Esophagus muscularis mucosa (tissue), 4 donors: ENCODE results near the gene HS3ST5. TPM values are rescaled to one million over a fixed set of nuclear protein-coding genes. Genes with fewer than 3 reads are reported as not detected.

ENCODE experiments used
- DNase-seq: peaks from one replicate; pipeline ENCODE4 v3.0.0-alpha.2; 2017; ENCODE audit errors: extremely low spot score
- H3K27ac ChIP-seq, 4 donors: fragments of 200-600 bp; sonication (generic); replicated peaks in 1 of 4; 1 replicate in 3 of 4; 2 replicates in 1 of 4; pipeline ENCODE4 v1.5.1; 2016 to 2019; ENCODE audit warnings: mild to moderate bottlenecking in 1 of 4
- H3K27me3 ChIP-seq, 4 donors: fragments of 200-600 bp; sonication (generic); one replicate each; pipeline versions ENCODE4 v1.5.1 to v1.6.0; 2016 to 2019
- H3K36me3 ChIP-seq, 4 donors: fragments of 200-600 bp; sonication (generic); one replicate each; pipeline ENCODE4 v1.5.1; 2016 to 2019
- H3K4me1 ChIP-seq, 4 donors: fragments of 200-600 bp; sonication (generic); one replicate each; pipeline ENCODE4 v1.5.1; 2016 to 2019
- H3K4me3 ChIP-seq, 4 donors: fragments of 200-600 bp; sonication (generic); 1 replicate in 2 of 4; 2 replicates in 2 of 4; pipeline ENCODE4 v1.5.1; 2016 to 2019; ENCODE audit warnings: mild to moderate bottlenecking in 4 of 4, moderate library complexity in 1 of 4
- H3K9me3 ChIP-seq, 4 donors: fragments of 200-600 bp; sonication (generic); 1 replicate in 3 of 4; 2 replicates in 1 of 4; pipeline ENCODE4 v1.5.1; 2016 to 2019
- EP300 ChIP-seq: sonication (generic); formaldehyde crosslinking; IDR thresholded peaks from one replicate; pipeline ENCODE4 v1.6.1; 2017; ENCODE audit warnings: antibody characterized with exemption
- POLR2A ChIP-seq: fragments of 450-650 bp; IDR thresholded peaks from one replicate; pipeline ENCODE4 v1.6.1; 2017; ENCODE audit warnings: antibody characterized with exemption, moderate library complexity, mild to moderate bottlenecking, low read depth
- POLR2AphosphoS5 ChIP-seq, 2 donors: sonication (generic); formaldehyde crosslinking; IDR thresholded peaks; one replicate each; pipeline ENCODE4 v1.6.1; 2017; ENCODE audit warnings: antibody characterized with exemption in 2 of 2
- WGBS: methylation state at CpG from one replicate; pipeline ENCODE4 v1.1.5; 2018; 5-methylcytosine and 5-hydroxymethylcytosine counted together
- intact Hi-C: fragments of 100-400 bp; cut with DNase I; formaldehyde crosslinking; loops from one replicate; pipeline ENCODE4 v1.15.1; 2023
- total RNA-seq, 4 donors: library from RNA; depleted of rRNA; stranded (reverse); fragments of >200 nt; gene quantifications; one replicate each; pipeline versions ENCODE4 v1.1.0 to v1.2.1, GENCODE V29; 2016
- TF ChIP-seq, protein P1 (sequence below), 3 experiments: fragments of 200-600 bp in 2 of 3; fragments of 450-650 bp in 1 of 3; sonication (generic) in 2 of 3; IDR thresholded peaks; one replicate each; pipeline ENCODE4 v1.5.1; 2017 to 2019; ENCODE audit warnings: antibody characterized with exemption in 3 of 3, mild to moderate bottlenecking in 2 of 3, moderate library complexity in 1 of 3

Gene HS3ST5
- total RNA-seq, 4 donors from 2014 or later: 0.13 to 0.33 TPM; not detected in 2

DNA sequence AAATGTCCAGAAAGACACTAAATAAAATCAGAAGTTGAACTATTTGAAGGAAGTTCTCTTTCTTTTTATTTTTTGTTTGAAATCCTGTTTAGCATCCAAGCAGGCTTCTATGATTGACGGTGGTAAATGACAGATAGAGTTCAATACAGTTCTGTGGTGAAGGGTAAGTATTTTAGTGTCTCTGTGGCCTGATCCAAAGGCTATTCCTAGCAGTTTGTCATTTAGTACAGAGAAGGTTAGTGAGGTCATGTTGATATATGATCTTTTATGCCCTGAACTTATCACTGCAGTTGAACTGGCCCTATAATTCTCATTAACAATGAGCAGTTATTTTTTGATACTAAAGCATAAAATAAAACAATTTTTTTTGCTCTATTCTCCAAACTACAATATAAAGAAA lies 227.2 kb downstream of the HS3ST5 start:
- H3K4me3 ChIP-seq: no peak overlapping the region
- DNase-seq: no peak
- H3K27ac ChIP-seq: no peak overlapping the region
- no peaks in the 10 kb centered on the region for H3K9me3 ChIP-seq
- TF ChIP-seq POLR2AphosphoS5 (IDR thresholded peaks at IDR 0.05) (no peak), POLR2A (no peak), EP300 (no peak)
- TF ChIP-seq, protein P1, sequence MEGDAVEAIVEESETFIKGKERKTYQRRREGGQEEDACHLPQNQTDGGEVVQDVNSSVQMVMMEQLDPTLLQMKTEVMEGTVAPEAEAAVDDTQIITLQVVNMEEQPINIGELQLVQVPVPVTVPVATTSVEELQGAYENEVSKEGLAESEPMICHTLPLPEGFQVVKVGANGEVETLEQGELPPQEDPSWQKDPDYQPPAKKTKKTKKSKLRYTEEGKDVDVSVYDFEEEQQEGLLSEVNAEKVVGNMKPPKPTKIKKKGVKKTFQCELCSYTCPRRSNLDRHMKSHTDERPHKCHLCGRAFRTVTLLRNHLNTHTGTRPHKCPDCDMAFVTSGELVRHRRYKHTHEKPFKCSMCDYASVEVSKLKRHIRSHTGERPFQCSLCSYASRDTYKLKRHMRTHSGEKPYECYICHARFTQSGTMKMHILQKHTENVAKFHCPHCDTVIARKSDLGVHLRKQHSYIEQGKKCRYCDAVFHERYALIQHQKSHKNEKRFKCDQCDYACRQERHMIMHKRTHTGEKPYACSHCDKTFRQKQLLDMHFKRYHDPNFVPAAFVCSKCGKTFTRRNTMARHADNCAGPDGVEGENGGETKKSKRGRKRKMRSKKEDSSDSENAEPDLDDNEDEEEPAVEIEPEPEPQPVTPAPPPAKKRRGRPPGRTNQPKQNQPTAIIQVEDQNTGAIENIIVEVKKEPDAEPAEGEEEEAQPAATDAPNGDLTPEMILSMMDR (IDR thresholded peaks at IDR 0.05): no peak
- H3K4me1 ChIP-seq: no peaks in the 10 kb centered on the region
- 83% methylated on average over 1 of the region's 1 CpG for WGBS
- no peaks in the 10 kb centered on the region for H3K27me3 ChIP-seq
- no peaks in the 10 kb centered on the region for H3K36me3 ChIP-seq
- intact Hi-C loops: no loop called here

GRCh38 chr6:114108119-114109002 lies 234.5 kb downstream of the HS3ST5 start:
- no peaks in the 10 kb centered on the region for H3K36me3 ChIP-seq
- no peaks in the 10 kb centered on the region for H3K27me3 ChIP-seq
- H3K27ac ChIP-seq: no peak overlapping the region
- no peak for TF ChIP-seq EP300
- TF ChIP-seq, protein P1 (IDR thresholded peaks at IDR 0.05): peak; percentile 20 to 43 (median 41)
- no peaks in the 10 kb centered on the region for H3K4me1 ChIP-seq
- no peak for DNase-seq
- no peak overlapping the region for H3K4me3 ChIP-seq
- 53% methylated on average over 11 of the region's 11 CpGs for WGBS
- intact Hi-C loops: no loop called here
- no peaks in the 10 kb centered on the region for H3K9me3 ChIP-seq

- no peak for DNase-seq
- no peak for TF ChIP-seq EP300
- TF ChIP-seq, protein P1 (IDR thresholded peaks at IDR 0.05): no peak
- no peak for TF ChIP-seq POLR2A
- TF ChIP-seq POLR2AphosphoS5 (IDR thresholded peaks at IDR 0.05): no peak
Observed at GRCh38 chr6:114106020-114106419, 236.8 kb downstream of the HS3ST5 start.

GRCh38 chr6:114101255-114101654 lies 241.6 kb downstream of the HS3ST5 start:
- WGBS: 50% methylated on average over 1 of the region's 1 CpG

More at GRCh38 chr6:114106020-114106419, 236.8 kb downstream of the HS3ST5 start:
- WGBS: 69% methylated on average over 3 of the region's 3 CpGs
- H3K9me3 ChIP-seq: no peaks in the 10 kb centered on the region
- no peaks in the 10 kb centered on the region for H3K4me1 ChIP-seq
- no peak overlapping the region for H3K4me3 ChIP-seq
- H3K27ac ChIP-seq: no peak overlapping the region
- intact Hi-C loops: no loop called here
- no peaks in the 10 kb centered on the region for H3K27me3 ChIP-seq
- no peaks in the 10 kb centered on the region for H3K36me3 ChIP-seq

More at GRCh38 chr6:114101255-114101654, 241.6 kb downstream of the HS3ST5 start:
- no peak for TF ChIP-seq EP300
- TF ChIP-seq, protein P1 (IDR thresholded peaks at IDR 0.05): no peak
- TF ChIP-seq POLR2A: no peak
- no peak for TF ChIP-seq POLR2AphosphoS5 (IDR thresholded peaks at IDR 0.05)
- DNase-seq: no peak
- H3K9me3 ChIP-seq: no peaks in the 10 kb centered on the region
- H3K4me3 ChIP-seq: no peak overlapping the region
- H3K27ac ChIP-seq: no peak overlapping the region
- intact Hi-C loops: no loop called here
- H3K36me3 ChIP-seq: no peaks in the 10 kb centered on the region
- no peaks in the 10 kb centered on the region for H3K27me3 ChIP-seq
- no peaks in the 10 kb centered on the region for H3K4me1 ChIP-seq
